HG03039 (cell line): ENCODE results near the gene SSX4B.
"Not testable (repeated sequence)": the region's sequence is repeated elsewhere in the genome, so short reads cannot be mapped to it uniquely, and the experiment has no call there.

ENCODE experiments used
- ATAC-seq: cut with Tn5 transposase; IDR thresholded peaks from one replicate; pipeline ENCODE4 v1.9.1; 2021; ENCODE audit warnings: mild to moderate bottlenecking, moderate library complexity; ENCODE audit not compliant: unreplicated experiment

Gene SSX4B

GRCh38 chrX:48411860-48412259 lies at the start of gene SSX4B:
SSX4B (minus strand) TSS chrX:48411960; CDS start chrX:48411372, 588 bp downstream.
- ATAC-seq, result not testable (repeated sequence)

- no peak for ATAC-seq
These were observed 48.8 kb upstream of the SSX4B start for GRCh38 chrX:48460606-48461005.

DNA sequence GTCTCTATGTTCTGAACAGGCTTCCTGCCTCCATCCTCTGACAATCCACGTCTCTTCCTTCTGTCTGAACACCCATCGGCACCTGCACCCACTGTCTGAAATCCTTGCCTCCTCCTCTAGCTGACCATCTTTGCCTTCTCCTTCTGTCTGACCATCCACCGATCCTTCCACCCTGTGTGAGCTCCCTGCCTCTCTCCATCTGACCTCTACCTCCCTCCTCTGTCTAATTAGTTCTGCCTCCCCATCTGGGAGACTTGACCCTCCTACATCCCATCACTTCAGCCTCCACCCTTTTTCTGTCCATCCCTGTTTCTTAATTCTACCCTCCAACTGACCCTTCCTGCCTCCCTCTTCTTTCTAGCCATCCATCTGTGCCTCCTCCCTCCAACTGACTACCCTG lies 48.3 kb upstream of the SSX4B start:
- ATAC-seq, result no peak

- no peak for ATAC-seq
These were observed 47.7 kb upstream of the SSX4B start for GRCh38 chrX:48459483-48459882.

- ATAC-seq, result no peak
These were observed 47.0 kb upstream of the SSX4B start for GRCh38 chrX:48458711-48459110.

GRCh38 chrX:48456628-48457331 lies 45.0 kb upstream of the SSX4B start:
- no peak for ATAC-seq

DNA sequence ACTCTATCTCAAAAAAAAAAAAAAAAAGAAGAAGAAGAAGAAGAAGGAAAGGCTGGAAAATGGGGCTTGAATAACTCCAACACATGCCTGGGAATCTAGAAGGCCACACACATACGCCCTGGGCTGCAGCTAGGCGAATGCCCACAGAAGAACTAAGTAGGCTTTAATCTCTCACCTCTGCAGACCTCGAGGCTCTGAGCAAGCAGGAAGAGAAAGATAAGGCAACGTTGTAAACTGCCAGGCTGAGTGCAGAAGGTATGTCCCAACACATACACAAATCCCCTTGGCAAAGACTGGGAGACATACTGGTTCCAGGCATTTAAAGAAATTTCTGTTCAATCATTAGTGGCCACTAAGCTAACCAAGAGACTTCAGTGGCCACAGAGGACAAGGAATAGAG lies 39.9 kb upstream of the SSX4B start:
- no peak for ATAC-seq

- ATAC-seq, result no peak
These were observed 38.3 kb upstream of the SSX4B start for GRCh38 chrX:48450076-48450475.

GRCh38 chrX:48447201-48447600 lies 35.4 kb upstream of the SSX4B start:
- not testable (repeated sequence) for ATAC-seq

- ATAC-seq, result not testable (repeated sequence)
These were observed 22.0 kb upstream of the SSX4B start for GRCh38 chrX:48433713-48434112.

DNA sequence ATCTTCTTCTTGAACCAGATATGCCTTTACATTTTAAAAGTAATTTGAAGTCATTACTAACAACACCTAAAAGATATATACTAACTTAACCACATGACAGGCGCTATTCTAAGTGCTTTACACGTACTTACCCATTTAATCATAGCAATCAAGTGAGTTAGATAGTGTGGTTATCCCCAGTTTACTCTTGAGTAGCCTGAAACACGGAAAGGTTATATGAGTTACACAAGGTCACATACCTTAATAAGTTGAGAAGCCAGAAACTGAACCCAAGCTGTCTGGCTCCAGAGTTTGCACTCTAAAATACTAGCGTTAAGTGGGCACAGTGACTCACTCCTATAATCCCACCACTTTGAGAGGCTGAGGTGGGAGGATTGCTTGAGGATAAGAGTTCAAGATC lies 18.4 kb upstream of the SSX4B start:
- not testable (repeated sequence) for ATAC-seq

GRCh38 chrX:48429606-48430005 lies 17.8 kb upstream of the SSX4B start:
- ATAC-seq, result not testable (repeated sequence)

GRCh38 chrX:48427027-48427716 lies 15.4 kb upstream of the SSX4B start:
- not testable (repeated sequence) for ATAC-seq

DNA sequence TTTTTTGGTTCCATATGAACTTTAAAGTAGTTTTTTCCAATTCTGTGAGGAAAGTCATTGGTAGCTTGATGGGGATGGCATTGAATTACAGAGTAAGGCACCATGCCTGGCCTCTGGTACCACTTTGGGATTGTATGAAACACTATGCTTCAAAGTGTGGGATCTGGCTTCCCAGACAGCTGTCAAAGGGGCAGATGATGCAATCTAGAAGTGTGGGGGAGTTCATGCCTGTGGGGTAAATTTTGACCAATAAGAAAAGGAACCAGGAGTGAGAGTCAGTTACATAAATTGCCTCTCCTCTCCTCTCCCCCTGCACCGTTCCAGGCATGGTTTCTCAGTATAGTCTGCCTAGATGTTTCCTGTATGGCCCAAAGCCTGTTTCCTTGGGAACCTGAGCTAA lies 13.9 kb downstream of the SSX4B start:
- not testable (repeated sequence) for ATAC-seq

DNA sequence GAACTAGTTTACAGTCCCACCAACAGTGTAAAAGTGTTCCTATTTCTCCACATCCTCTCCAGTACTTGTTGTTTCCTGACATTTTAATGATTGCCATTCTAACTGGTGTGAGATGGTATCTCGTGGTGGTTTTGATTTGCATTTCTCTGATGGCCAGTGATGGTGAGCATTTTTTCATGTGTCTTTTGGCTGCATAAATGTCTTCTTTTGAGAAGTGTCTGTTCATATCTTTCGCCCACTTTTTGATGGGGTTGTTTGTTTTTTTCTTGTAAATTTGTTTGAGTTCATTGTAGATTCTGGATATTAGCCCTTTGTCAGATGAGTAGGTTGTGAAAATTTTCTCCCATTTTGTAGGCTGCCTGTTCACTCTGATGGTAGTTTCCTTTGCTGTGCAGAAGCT lies 14.8 kb downstream of the SSX4B start:
- ATAC-seq, result not testable (repeated sequence)

GRCh38 chrX:48383239-48383638 lies 28.5 kb downstream of the SSX4B start, which contains the start of gene SSX4:
SSX4 (plus strand) TSS chrX:48383539; CDS start chrX:48384054, 515 bp downstream.
- not testable (repeated sequence) for ATAC-seq

- not testable (repeated sequence) for ATAC-seq
These were observed 41.4 kb downstream of the SSX4B start for GRCh38 chrX:48370408-48370807.

DNA sequence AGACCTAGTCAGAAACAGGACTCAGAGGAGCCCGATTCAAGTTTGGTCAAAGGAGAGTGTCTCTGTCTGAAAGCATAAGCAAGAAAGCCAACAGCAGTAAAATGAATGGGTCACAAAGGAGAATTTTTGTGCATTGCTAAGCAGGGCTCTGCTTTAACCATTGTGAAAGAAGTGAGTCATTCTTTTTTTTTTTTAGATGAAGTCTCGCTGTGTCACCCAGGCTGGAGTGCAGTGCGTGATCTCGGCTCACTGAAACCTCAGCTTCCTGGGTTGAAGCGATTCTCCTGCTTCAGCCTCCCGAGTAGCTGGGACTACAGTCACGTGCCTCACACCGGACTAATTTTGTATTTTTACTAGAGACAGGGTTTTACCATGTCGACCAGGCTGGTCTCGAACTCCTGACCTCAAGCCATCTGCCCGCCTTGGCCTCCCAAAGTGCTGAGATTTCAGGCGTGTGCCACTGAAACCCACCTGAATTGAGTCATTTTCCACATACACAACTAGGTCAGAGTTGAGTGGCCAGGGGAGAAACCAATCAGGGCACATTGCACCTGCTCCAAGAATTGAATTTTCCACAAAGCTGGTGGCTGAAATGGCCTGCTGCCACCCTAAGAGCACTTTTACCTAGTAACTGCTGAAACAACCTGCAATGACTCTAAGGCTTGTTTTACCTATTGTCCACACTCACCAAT lies 43.9 kb downstream of the SSX4B start:
- not testable (repeated sequence) for ATAC-seq

- not testable (repeated sequence) for ATAC-seq
These were observed 52.5 kb downstream of the SSX4B start for GRCh38 chrX:48359281-48359680.

DNA sequence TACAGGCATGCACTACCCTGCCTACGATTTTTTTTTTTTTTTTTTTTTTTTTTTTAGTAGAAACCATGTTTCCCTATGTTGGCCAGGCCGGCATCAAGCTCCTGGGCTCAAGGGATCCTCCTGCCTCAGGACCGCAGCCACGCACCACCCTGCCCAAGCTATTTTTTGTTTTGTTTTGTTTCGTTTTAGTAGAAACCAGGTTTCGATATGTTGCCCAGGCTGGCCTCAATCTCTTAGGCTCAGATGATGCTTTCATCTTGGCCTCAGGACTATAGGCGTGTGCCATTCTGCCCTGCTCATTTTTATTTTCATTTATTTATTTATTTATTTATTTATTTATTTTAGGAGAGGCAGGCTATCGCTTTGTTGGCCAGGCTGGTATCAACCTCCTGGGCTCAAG lies 54.1 kb downstream of the SSX4B start:
- ATAC-seq, result no peak

DNA sequence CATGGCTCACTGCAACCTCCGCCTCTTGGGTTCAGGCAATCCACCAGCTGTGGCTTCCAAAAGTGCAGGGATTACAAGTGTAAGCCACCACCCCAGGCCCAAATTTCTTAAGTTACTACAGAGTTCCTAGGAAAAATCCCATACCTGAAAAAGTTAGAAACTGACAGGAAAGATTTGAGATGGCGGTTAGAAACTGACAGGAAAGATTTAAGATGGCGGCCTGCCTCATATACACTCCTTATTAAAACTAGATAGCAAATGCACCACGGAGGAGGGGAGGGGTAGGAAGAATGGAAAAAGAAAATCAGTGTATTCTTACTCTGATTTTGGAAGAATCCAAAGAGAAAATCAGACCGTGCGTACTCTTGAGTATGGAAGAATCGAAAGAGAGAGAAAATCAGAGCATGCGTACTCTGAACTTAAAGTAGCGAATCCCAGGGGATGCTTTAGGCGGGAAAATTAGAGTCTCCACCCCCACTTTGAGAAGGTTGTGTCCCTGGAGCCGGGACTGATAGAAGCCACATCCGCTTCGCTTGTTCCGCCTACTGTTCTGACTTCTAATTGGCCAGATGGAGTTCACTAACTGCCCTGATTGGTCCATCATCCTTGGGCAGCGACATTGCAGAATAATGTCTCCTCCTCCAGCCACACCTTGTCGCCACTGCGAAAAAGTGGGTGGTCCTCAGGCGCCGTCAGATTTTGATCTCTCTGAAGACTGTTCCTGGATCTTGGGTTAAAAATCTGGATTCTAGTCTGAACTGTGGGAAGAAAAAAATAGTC lies 55.3 kb downstream of the SSX4B start, which contains the start of gene SSX3:
Gene SSX3, minus strand, starts transcription at position 389 of the 780 bp plus-strand sequence. CDS start 1,454 bp downstream, outside the sequence.
- ATAC-seq, result not testable (repeated sequence)
